GM23338 (cell line): ENCODE data around the gene COPE. TPM values are rescaled to one million over a fixed set of nuclear protein-coding genes. Genes with fewer than 3 reads are reported as not detected.

ENCODE experiments used
- ATAC-seq: fragments of 200-7000 bp; cut with Tn5 transposase; 3 replicates; pipeline ENCODE4 v1.9.1; 2020
- DNase-seq: peaks from one replicate; pipeline ENCODE4 v3.0.0-alpha.2; 2015; ENCODE audit warnings: low spot score
- H2AFZ ChIP-seq: fragments of 200-600 bp; sonication (generic); 2 replicates; pipeline ENCODE4 v1.8.0; 2016; ENCODE audit warnings: antibody characterized with exemption, mild to moderate bottlenecking, moderate library complexity
- H3F3A ChIP-seq: fragments of 200-600 bp; sonication (generic); replicated peaks from 2 replicates; pipeline ENCODE4 v1.8.0; 2017; ENCODE audit warnings: antibody characterized with exemption, mixed run types, low read depth
- H3K27ac ChIP-seq: fragments of 200-600 bp; sonication (generic); 2 replicates; pipeline ENCODE4 v1.6.1; 2016; ENCODE audit warnings: low read depth
- H3K27me3 ChIP-seq: fragments of 200-600 bp; sonication (generic); 2 replicates; pipeline ENCODE4 v1.8.0; 2016; ENCODE audit warnings: mild to moderate bottlenecking, mixed run types, moderate library complexity; ENCODE audit not compliant: insufficient read depth
- H3K36me3 ChIP-seq: fragments of 200-600 bp; sonication (generic); 2 replicates; pipeline ENCODE4 v1.8.0; 2016; ENCODE audit warnings: mild to moderate bottlenecking; ENCODE audit not compliant: insufficient read depth
- H3K4me1 ChIP-seq: fragments of 200-600 bp; sonication (generic); 2 replicates; pipeline ENCODE4 v1.8.0; 2016; ENCODE audit warnings: mild to moderate bottlenecking, moderate library complexity; ENCODE audit not compliant: insufficient read depth
- H3K4me2 ChIP-seq: fragments of 200-600 bp; sonication (generic); 2 replicates; pipeline ENCODE4 v1.7.1; 2017; ENCODE audit warnings: mixed run types
- H3K4me3 ChIP-seq: fragments of 200-600 bp; sonication (generic); 2 replicates; pipeline ENCODE4 v1.6.1; 2016; ENCODE audit warnings: mixed run types
- H3K79me2 ChIP-seq: fragments of 200-600 bp; sonication (generic); replicated peaks from 2 replicates; pipeline ENCODE4 v1.8.0; 2017; ENCODE audit warnings: mild to moderate bottlenecking; ENCODE audit not compliant: insufficient read depth
- H3K9me2 ChIP-seq: fragments of 200-600 bp; sonication (generic); 2 replicates; pipeline ENCODE4 v1.8.0; 2017; ENCODE audit not compliant: insufficient read depth
- H4K20me1 ChIP-seq: fragments of 200-600 bp; sonication (generic); replicated peaks from 2 replicates; pipeline ENCODE4 v1.8.0; 2017; ENCODE audit warnings: mild to moderate bottlenecking; ENCODE audit not compliant: insufficient read depth
- H3K27ac Mint-ChIP-seq: 2 replicates; pipeline ENCODE4 v1.8.0; 2020; ENCODE audit warnings: inconsistent platforms, mild to moderate bottlenecking, moderate library complexity, mixed read lengths
- H3K27me3 Mint-ChIP-seq: 3 replicates; pipeline ENCODE4 v1.8.0; 2022; ENCODE audit warnings: low read depth, mild to moderate bottlenecking, moderate library complexity, mixed read lengths, inconsistent platforms; ENCODE audit not compliant: insufficient read depth, poor library complexity
- H3K36me3 Mint-ChIP-seq: 3 replicates; pipeline ENCODE4 v1.8.0; 2021; ENCODE audit warnings: low read depth, mild to moderate bottlenecking, inconsistent platforms, moderate library complexity, mixed read lengths
- H3K4me1 Mint-ChIP-seq: 3 replicates; pipeline ENCODE4 v1.8.0; 2020; ENCODE audit warnings: mild to moderate bottlenecking, inconsistent platforms, mixed read lengths
- H3K4me3 Mint-ChIP-seq: 3 replicates; pipeline ENCODE4 v1.8.0; 2021; ENCODE audit warnings: moderate library complexity, mild to moderate bottlenecking, inconsistent platforms, mixed read lengths
- H3K9me3 Mint-ChIP-seq: 3 replicates; pipeline ENCODE4 v1.8.0; 2020; ENCODE audit warnings: moderate library complexity, mild to moderate bottlenecking, inconsistent platforms, mixed read lengths
- CREB1 ChIP-seq: fragments of 250-450 bp; sonication (Bioruptor Pico); IDR thresholded peaks from 2 replicates; pipeline ENCODE4 v1.5.0; 2020; ENCODE audit warnings: low read depth, mild to moderate bottlenecking, moderate library complexity
- EZH2 ChIP-seq: fragments of 200-600 bp; sonication (generic); IDR thresholded peaks from one replicate; pipeline ENCODE4 v1.8.0; 2017; ENCODE audit warnings: antibody characterized with exemption, mild to moderate bottlenecking, low read depth; ENCODE audit not compliant: unreplicated experiment
- EZH2phosphoT487 ChIP-seq: fragments of 200-600 bp; sonication (generic); IDR thresholded peaks from one replicate; pipeline ENCODE4 v1.8.1; 2018; ENCODE audit warnings: antibody characterized with exemption; ENCODE audit not compliant: unreplicated experiment
- NANOG ChIP-seq: IDR thresholded peaks from 2 replicates; pipeline ENCODE4 v1.6.1; 2016; ENCODE audit warnings: antibody characterized with exemption, borderline replicate concordance
- POLR2AphosphoS5 ChIP-seq: IDR thresholded peaks from 2 replicates; pipeline ENCODE4 v1.6.1; 2016; ENCODE audit warnings: antibody characterized with exemption, low read depth
- STAT1 ChIP-seq: IDR thresholded peaks from one replicate; pipeline ENCODE4 v1.6.1; 2016; ENCODE audit warnings: antibody characterized with exemption; ENCODE audit not compliant: unreplicated experiment
- ZNF114 ChIP-seq: fragments of 250-450 bp; sonication (Bioruptor Pico); IDR thresholded peaks from 2 replicates; pipeline ENCODE4 v1.5.0; 2020; ENCODE audit warnings: mild to moderate bottlenecking, moderate library complexity
- ZNF331 ChIP-seq: fragments of 250-450 bp; sonication (Bioruptor Pico); IDR thresholded peaks from 2 replicates; pipeline ENCODE4 v1.5.0; 2020; ENCODE audit warnings: low read depth, mild to moderate bottlenecking, moderate library complexity
- polyA plus RNA-seq: library from polyadenylated mRNA; unstranded; fragments of >200 nt; fragmentation: Nextera tagmentation; extraction: Ambion mirVana; gene quantifications from 2 replicates; pipeline ENCODE4 v1.2.1, GENCODE V29; 2016
- total RNA-seq: library from RNA; depleted of rRNA; stranded (reverse); fragments of >200 nt; shearing (Covaris generic); gene quantifications from 2 replicates; pipeline ENCODE4 v1.2.3, GENCODE V29; 2014
- TF ChIP-seq, protein P1 (sequence below), 2 experiments: fragments of 200-600 bp in 1 of 2; sonication (generic) in 1 of 2; conservative IDR thresholded peaks; 2 replicates each; pipeline versions ENCODE4 v1.5.1 to v1.6.1; 2016 to 2017; ENCODE audit warnings: antibody characterized with exemption in 2 of 2, low read depth in 2 of 2, mild to moderate bottlenecking in 2 of 2, moderate library complexity in 1 of 2
- TF ChIP-seq, protein P2 (sequence below): IDR thresholded peaks from 2 replicates; pipeline ENCODE4 v1.6.1; 2016; ENCODE audit warnings: antibody characterized with exemption

Gene COPE
- total and polyA plus RNA-seq, 2 experiments from 2014 or later, result 263 TPM

DNA sequence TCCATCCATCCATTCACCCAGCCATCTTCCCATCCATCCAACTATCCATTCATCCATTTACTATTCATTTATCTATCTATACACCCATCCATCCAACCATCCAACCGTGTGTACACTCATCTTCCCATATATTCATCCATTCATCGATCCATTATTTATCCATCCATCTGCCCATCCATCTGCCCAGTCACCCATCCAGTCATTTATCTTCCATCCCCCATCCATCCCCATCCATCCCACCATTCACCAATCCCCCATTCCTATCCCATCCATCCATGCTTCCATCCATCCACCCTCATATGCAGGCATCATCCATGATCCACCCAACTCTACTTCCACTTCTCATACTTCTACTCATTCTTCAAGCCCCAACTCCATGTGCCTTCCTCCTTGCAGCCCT lies 35.9 kb upstream of the COPE start:
- DNase-seq (no peak), ATAC-seq (no peak)
- Histone ChIP-seq H3K36me3 (no peaks in the 10 kb centered on the region), H3K27ac (no peak overlapping the region), H3F3A (no peaks in the 10 kb centered on the region), H3K9me2 (no peaks in the 10 kb centered on the region), H3K4me3 (no peak overlapping the region), H3K79me2 (no peaks in the 10 kb centered on the region), H3K27me3 (no peaks in the 10 kb centered on the region), H4K20me1 (no peaks in the 10 kb centered on the region), H3K4me2 (no peak overlapping the region), H3K4me1 (no peaks in the 10 kb centered on the region), H2AFZ (no peak overlapping the region)
- Mint-ChIP-seq H3K36me3 (peaks cover 3% of the 10 kb centered on the region; the same call in 1 of the 3 replicates), H3K4me3 (no peak overlapping the region), H3K4me1 (no peaks in the 10 kb centered on the region), H3K27ac (no peak overlapping the region), H3K9me3 (peaks cover 4% of the 10 kb centered on the region; the same call in 1 of the 3 replicates), H3K27me3 (peaks cover 6% of the 10 kb centered on the region)
- TF ChIP-seq, protein P1, sequence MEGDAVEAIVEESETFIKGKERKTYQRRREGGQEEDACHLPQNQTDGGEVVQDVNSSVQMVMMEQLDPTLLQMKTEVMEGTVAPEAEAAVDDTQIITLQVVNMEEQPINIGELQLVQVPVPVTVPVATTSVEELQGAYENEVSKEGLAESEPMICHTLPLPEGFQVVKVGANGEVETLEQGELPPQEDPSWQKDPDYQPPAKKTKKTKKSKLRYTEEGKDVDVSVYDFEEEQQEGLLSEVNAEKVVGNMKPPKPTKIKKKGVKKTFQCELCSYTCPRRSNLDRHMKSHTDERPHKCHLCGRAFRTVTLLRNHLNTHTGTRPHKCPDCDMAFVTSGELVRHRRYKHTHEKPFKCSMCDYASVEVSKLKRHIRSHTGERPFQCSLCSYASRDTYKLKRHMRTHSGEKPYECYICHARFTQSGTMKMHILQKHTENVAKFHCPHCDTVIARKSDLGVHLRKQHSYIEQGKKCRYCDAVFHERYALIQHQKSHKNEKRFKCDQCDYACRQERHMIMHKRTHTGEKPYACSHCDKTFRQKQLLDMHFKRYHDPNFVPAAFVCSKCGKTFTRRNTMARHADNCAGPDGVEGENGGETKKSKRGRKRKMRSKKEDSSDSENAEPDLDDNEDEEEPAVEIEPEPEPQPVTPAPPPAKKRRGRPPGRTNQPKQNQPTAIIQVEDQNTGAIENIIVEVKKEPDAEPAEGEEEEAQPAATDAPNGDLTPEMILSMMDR (conservative IDR thresholded peaks at IDR 0.05; ENCODE audit: low read depth in 2 of 2), result no peak
- no peak for TF ChIP-seq POLR2AphosphoS5
- TF ChIP-seq EZH2phosphoT487, result no peak
- TF ChIP-seq ZNF114 (CRISPR knock-in tag), result no peak
- TF ChIP-seq STAT1, result no peak
- TF ChIP-seq NANOG, result no peak

DNA sequence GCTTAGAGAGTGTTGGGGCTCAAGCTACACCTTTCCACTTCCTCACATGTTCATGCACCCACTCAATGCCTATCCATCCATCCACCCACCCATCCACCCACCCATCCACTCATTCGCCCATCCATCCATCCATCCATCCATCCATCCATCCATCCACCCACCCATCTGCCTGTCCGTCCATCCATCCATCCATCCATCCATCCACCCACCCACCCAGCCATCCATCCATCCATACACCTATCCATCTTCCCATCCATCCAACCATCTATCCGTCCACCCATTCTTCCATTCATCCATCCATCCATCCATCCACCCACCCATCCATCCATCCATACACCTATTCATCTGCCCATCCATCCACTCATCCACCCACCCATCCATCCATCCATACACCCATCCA lies 34.9 kb upstream of the COPE start:
- H3K9me2 ChIP-seq, result no peaks in the 10 kb centered on the region
- Mint-ChIP-seq H3K9me3 (peaks cover 4% of the 10 kb centered on the region; the same call in 1 of the 3 replicates), H3K4me1 (no peaks in the 10 kb centered on the region), H3K27me3 (peaks cover 6% of the 10 kb centered on the region), H3K36me3 (peaks cover 3% of the 10 kb centered on the region; the same call in 1 of the 3 replicates), H3K4me3 (no peak overlapping the region), H3K27ac (no peak overlapping the region)
- DNase-seq (no peak), ATAC-seq (no peak)
- no peaks in the 10 kb centered on the region for H3K79me2 ChIP-seq
- no peak overlapping the region for H2AFZ ChIP-seq
- H4K20me1 ChIP-seq, result no peaks in the 10 kb centered on the region
- H3K27me3 ChIP-seq, result no peaks in the 10 kb centered on the region
- no peaks in the 10 kb centered on the region for H3K36me3 ChIP-seq
- no peak overlapping the region for H3K4me3 ChIP-seq
- H3F3A ChIP-seq, result no peaks in the 10 kb centered on the region
- no peaks in the 10 kb centered on the region for H3K4me1 ChIP-seq
- H3K27ac ChIP-seq, result no peak overlapping the region
- no peak overlapping the region for H3K4me2 ChIP-seq
- TF ChIP-seq STAT1 (no peak), EZH2phosphoT487 (no peak), EZH2 (no peak), CREB1 (CRISPR knock-in tag) (no peak), POLR2AphosphoS5 (no peak), ZNF331 (CRISPR knock-in tag) (no peak)
- TF ChIP-seq, protein P1 (conservative IDR thresholded peaks at IDR 0.05; ENCODE audit: low read depth in 2 of 2), result no peak
- TF ChIP-seq, protein P2, sequence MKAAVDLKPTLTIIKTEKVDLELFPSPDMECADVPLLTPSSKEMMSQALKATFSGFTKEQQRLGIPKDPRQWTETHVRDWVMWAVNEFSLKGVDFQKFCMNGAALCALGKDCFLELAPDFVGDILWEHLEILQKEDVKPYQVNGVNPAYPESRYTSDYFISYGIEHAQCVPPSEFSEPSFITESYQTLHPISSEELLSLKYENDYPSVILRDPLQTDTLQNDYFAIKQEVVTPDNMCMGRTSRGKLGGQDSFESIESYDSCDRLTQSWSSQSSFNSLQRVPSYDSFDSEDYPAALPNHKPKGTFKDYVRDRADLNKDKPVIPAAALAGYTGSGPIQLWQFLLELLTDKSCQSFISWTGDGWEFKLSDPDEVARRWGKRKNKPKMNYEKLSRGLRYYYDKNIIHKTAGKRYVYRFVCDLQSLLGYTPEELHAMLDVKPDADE, result no peak
